ENCODE measurements around the gene SNAP25.

DNA sequence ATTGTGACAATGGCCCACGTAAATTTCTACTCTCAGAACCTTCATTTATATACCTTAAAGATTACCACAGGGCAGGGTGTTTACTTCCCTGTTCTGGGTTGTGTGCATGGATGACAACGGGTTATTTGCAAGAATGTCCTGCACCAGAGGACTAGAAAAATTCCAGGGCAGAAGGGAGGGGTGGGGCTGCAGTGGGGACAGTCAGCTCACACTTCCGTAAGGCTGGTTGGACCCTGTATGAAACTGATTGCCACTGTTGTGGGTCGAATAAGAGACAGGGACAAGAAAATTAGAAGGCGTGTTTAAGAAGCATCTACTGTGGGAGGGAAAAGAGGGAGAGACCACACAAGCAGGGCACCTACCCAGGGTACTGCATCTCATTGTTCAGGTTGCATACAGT lies 96.5 kb downstream of the SNAP25 start:
- TF ChIP-seq HMG20B (CRISPR knock-in tag; IDR thresholded peaks at IDR 0.05) (no peak), ZNF133 (CRISPR knock-in tag; IDR thresholded peaks at IDR 0.05) (no peak), CBX5 (IDR thresholded peaks at IDR 0.05; ENCODE audit: borderline replicate concordance, low read depth) (no peak)
